Stimulated activated CD4-positive, alpha-beta T cell treated with anti-CD3 and anti-CD28 coated beads, Interleukin-2, amount 100 ng/mL, for 48 hours (primary cell): ENCODE results near the gene ZNHIT3.
"Not testable (repeated sequence)": the region's sequence is repeated elsewhere in the genome, so short reads cannot be mapped to it uniquely, and the experiment has no call there.

Experiments
- DNase-seq, 2 donors: peaks; one replicate each; pipeline ENCODE4 v3.0.0-alpha.2; 2020

The ZNHIT3 gene

DNA sequence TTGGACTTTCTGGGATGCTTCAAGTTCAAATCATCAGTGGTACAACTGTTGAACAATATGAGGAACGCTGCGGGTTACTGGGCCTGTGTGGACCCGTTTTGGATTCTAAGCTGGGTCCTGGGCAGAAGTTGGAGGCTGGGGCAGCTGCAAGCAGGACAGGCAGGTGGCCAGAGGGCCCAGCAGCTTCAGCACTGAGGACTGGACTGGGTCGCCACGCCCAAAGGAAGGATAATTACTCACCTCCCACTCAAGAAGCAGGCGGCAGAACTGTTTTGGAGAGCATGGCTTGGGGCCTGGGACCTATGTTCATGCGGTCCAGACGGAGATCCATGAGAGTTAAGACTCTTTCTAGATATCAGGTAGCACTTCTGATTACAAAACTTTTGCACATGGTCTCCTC lies 1.5 kb upstream of the ZNHIT3 start:
- DNase-seq: no peak

DNA sequence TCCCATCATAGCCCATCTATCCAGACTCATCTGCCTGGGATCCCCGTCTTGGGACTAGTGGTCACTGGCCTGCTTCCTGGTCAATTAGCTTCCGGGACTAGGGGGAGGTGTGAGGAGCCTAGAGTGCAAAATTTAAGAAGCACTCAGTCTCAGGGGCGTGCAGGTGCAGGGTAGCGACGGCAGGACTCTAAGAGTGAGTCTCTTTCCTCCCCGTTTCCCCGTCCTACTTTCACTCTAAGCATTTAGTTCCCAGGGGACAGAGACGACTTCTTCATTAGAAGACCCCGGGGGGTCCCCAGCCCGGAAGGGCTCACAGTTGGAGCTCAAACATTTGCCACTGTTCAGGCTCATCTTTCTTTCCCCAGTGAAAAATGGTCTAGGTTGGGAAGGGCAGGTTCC lies 677 bp upstream of the ZNHIT3 start:
- DNase-seq: no peak

DNA sequence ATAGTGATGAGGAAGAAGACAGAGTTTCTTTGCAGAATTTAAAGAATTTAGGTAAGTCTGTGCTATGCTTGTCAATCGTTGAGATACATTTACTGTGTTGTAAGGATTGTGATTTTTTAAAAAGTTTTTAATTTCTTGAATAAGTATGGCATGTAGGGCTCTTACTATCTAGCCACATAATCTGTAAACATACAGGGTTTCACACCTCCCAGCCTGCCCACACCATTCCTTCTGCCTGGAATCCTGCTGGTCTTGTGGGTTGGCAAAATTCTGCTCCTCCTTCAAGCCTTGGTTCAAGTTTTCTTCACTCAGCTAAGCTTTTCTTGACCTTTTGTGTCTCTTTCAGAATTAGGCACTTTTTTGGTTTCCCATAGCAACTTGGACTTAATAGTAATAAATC lies 7.5 kb downstream of the ZNHIT3 start:
- DNase-seq: no peak

DNA sequence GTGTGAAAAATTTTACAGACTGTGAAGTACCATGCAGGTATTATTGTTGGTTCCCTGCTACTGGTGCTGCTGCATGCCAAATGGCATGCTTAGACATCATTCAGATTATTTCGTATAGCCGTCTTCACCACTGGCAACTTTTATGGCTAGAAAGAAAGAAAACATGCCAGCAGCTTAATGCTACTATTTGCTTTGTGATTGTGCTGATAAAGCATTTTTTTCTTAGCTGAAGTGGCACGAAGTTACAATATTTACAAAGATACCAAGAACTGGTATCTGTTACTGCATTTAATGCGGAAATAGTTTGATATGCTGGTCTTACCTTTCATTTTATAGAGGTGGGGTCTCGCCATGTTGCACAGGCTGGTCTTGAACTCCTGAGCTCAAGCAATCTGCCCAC lies 8.2 kb downstream of the ZNHIT3 start:
- no peak for DNase-seq

DNA sequence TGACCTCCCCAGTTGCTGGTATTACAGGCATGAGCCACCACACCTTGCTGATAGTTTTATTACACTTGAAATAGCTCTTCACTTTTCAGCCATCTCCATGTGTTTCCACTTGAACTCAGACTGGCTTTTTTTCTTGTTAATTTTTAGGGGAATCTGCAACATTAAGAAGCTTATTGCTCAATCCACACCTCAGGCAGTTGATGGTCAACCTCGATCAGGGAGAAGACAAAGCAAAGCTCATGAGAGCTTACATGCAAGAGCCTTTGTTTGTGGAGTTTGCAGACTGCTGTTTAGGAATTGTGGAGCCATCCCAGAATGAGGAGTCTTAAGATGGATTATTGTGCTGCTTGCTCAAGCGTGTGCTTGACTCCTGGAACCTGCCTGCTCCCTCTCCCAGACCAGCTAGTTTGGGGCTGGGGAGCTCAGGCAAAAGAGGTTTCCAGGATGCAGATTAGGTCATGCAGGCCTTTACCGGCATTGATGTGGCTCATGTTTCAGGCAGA lies 8.6 kb downstream of the ZNHIT3 start:
- no peak for DNase-seq

DNA sequence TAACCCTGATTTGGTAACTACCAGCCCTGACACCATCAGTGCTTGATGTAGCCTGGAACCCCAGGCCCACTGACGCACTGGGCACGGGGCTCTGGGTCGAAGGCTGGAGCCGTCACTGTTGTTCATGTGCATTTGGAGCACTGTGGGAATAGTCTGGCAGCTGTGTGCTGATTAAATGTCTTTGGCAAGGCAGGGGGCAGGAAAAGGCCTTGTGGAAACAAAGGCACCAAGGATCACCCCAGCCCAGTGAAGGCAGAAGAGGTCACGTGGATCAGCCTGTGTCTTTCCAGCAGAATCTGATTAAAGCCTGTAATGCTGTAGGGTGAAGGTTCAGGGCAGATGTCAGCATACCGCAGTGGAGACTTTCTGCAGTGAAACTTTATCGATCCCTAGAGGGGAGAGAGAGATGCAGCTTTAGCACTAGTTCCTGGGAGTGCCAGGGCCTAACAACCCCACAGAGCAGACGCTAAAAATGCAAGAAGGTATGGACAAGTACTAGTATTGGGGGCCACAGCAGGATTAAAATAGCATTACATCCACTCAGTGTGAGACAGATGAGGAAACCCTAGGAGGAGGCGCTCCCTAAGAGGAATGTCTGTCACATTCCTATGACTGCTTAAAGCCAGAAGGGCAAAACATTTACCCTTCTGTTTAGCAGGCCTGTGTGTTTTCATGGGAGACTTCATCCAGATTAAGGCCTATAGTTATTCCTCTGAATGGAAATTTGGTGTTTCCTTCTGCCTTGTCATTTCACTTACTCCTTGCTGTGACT lies 9.7 kb downstream of the ZNHIT3 start:
- DNase-seq: no peak

DNA sequence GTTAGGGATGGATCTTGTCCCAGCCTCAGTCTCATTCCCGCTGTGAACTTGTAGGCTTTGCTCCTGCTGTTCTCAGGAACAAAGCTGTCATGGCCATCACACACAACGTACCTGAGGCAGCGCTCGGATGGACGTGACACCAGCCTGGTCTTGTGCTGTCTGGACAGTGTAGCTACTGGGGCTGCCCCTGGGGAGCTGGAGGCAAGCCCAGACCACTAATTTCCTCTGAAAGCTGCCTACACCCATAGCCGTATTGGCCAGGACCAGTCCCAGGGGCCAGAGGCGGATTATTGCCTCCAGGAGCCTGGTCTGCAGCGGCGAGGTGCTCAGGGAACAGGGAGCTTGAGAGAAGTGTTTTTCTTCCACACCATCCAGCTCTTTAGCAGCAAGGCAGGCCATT lies 11.7 kb downstream of the ZNHIT3 start:
- no peak for DNase-seq

DNA sequence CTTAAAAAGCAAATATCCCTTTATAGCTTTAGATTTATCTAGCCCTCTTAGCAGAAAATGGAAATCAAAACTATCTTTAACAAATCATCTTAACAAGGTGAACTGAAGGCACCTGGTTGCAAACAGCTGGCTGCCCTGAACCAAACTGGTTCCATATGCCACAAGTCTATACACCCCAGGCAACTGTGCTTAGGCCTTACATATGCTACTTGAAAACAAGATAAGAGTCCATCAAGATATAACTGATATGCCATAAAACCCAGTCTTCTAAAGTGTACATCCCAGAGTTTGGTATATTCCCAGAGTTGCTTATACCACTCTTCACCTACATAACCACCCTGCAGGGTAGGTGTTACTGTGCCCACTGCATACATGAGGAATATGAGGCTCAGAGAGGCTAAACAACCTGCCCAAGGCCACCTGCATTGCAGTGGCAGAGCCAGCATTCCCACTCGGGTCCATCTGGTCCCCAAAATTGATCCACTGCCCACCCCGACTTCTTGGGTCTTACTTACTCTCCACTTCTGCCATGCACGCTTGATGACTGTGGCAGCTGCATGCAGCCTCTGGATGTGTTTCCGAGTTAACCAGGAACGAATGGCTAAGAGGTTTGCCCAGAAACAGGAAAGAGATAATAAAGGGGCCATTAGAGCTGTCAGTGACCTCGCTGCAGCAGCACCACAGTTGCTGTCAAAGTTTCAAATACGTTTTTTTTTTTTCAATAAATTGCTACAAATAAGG lies 12.2 kb downstream of the ZNHIT3 start:
- no peak for DNase-seq

DNA sequence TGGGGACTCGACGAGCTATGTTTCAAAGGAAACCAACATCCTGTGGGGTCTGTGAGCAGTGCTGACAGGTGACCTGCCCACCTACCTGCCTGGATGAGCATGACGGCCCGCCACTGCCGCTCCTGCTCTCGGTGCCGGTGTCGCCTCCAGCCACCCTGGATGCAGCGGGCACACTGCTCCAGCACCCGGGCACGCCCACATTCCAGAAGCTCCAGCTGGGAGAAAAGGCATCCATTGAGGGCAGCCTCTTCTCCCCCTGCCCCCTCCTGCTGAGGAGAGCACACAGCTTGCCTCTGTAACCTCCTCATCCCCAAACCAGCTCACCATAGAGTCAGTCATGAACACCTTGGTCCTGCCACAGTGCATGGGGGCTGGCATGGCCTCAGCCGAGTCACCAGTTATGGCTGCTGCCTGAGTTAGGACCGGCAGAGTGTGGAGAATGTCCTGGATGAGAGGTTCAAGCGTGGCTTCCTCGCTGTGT lies 14.3 kb downstream of the ZNHIT3 start:
- no peak for DNase-seq

DNA sequence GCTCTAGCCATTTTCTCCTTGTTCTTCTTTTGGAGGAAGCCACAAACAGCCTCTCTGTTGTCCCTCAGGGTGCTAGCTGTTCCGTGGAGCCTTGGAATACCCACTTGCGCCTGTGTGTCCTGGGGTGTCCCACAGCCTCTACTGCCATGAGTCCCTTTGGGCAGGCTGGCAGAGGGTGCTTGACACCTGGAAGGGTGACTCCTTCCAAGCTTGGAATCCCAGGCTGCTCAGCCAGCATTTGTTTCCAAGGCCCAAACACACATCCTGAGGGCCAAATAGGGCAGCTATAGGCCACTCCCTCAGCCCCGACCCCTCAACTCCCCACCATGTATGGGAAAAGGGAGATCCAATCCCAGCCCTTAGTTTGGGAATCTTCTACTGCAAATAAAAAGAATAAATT lies 14.9 kb downstream of the ZNHIT3 start:
- no peak for DNase-seq

DNA sequence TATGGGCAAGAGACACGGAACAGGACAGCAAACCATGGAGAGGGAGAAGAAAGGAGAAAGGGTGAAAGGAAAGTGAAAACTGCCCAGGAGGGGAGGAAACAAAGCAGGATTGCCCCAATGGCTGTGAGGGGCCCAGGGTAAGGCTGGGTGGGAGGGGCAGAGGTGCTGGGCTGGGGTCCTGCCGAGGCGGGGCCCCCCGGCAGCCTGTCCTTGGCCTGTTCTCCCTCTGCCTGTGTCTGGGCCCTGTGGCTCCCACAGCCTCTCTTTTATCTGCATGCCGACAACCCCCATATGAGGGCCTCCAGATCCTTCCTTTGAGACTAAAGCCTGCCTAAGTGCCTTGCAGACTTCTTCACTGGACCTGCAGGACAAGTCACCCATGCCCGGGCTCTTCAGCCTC lies 15.5 kb downstream of the ZNHIT3 start:
- no peak for DNase-seq

DNA sequence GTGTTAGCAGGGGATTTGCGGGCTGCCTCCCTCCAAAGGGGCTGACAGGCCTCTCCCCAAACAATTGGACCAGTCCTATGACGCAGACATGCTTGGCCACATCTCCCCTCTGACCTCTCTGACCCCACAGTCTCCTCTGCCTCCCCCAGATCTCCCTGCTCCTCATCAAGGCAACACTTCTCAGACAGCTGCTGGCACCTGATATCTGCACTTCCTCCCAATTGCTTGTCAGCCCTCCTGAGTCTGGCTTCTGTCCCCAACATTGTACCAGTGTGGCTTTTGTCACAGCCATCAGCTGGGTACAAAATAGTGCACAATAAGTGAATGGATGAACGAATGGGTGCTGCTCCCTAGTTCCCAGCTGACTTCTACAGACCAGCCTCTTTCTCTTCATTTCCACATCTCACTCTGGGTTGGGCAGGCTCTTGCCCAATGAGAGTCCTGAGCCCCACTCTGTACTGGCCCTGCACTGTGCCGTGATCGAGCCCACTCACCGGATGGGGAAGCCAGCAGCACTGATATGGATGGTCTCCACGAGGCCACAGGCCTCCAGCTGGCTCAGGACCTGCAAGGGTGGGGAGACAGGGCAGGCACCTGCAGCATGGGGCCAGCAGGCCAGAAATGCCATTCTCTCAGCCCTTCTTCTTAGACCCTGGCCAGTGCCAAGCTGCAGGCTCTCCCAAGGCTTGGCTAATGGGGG lies 17.1 kb downstream of the ZNHIT3 start:
- DNase-seq: no peak

DNA sequence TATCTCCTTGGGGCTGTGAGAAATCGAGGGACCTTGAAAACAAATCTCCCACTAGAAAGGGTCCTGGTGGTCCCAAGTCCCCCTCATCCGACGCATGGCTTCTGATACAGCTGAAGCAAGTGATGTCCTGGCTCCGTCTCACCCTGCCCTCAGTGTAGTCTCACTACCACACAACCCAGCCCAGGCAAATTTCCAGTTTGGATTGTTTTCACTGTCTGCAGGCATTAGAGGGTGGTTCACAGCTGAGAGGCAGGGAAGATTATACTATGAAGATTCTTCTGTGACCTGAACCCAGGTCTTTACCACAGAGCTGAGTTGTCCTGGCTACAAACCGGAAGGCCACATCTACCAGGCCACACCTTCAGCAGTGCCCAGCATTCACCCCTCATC lies 17.7 kb downstream of the ZNHIT3 start:
- DNase-seq: no peak

DNA sequence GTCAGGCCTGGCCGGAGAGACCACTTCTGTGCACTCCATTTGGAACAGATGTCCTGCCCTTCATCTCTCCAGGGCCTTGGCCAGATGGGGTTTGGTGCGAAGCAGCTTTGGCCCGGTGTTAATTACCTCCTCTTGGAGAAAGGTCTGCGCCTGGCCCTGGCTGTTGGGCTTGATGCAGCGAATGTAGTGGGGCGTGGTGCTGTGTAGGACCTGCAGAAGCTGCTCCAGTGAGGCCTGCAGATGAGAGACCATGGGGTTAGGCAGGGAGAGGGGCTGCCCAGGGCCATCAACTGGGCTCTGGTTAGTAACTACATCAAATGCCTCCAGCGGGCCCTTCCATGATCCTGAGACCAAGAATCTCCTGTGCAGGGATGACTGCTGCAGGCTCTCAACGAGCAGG lies 18.7 kb downstream of the ZNHIT3 start:
- DNase-seq: no peak

DNA sequence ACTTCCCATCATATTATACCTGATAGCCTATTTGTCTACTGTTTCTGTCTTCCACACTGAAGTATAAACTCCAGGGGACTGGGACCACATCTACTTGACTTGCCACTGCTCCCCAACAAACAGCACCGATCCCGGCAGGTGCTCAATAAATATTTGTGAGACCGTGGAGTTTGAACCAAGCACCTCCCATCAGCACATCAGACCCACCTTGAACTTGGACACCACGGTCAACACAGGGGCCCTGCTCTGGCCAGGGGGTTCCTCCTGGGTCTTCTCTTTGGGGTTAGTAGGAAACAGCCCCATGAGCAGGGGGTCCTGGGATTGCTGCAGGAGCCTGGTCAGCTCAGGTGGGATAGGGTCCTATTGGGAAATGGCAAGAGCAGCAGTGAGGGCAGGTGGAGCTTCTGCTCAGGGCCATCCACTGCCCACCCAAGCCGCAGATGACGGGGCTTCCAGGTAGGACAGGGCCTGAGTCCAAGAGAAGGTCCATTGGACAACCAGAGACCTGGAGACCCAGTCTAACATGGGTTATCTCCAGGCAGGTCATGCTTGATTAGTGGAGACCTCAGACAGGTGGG lies 19.9 kb downstream of the ZNHIT3 start:
- DNase-seq: no peak

DNA sequence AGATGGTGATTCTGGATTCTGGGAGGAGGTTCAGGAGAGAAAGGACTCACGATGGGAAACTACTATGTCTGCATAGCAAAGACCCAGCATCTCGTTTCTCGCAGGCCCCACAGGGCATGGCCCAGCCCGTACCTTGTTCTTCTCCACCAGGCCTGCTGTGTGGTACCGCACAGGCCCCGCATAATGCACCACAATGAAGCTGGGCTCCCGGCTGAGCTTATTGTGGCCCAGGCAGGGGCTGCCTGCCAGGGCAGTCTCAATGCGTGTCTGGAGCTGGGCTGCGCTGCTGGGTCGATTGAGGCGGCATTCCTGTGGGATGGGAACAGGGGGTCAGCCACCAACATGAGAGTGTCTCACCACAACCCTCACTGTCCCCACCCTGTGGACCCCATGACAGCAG lies 20.4 kb downstream of the ZNHIT3 start:
- DNase-seq: no peak

DNA sequence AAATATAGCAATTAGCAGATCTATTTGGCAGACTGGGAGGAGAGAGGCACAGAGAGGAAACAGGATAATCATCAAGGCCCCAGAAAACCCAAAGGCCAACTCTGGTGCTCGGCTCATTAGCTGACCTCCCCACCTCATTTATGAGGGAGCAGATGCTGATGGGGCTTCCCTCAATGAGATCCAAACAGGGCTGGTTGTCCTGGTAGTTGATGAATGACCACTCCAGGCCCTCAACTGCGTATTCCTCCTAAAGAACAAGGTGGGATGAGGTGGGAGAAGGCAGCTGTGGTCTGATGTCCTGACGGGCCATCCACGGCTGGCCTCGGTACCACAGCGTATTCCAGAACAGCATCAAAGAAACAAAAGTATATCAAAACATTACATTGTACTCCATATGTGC lies 20.8 kb downstream of the ZNHIT3 start:
- no peak for DNase-seq

DNA sequence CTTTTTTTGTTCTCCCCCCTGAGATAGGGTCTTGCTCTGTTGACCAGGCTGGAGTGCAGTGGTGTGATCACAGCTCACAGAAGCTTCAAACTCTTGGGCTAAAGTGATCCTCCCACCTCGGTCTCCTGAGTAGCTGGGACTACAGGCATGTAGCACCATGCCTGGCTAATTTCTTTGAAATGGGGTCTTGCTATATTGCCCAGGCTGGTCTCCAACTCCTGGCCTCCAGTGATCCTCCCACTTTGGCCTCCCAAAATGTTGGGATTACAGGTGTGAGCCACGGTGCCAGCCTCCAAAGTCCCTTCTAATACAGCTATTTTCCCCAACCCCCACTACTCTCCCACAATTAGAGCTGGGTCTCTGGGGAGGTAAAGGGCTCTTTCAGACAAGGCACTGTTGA lies 22.0 kb downstream of the ZNHIT3 start:
- DNase-seq: not testable (repeated sequence)

DNA sequence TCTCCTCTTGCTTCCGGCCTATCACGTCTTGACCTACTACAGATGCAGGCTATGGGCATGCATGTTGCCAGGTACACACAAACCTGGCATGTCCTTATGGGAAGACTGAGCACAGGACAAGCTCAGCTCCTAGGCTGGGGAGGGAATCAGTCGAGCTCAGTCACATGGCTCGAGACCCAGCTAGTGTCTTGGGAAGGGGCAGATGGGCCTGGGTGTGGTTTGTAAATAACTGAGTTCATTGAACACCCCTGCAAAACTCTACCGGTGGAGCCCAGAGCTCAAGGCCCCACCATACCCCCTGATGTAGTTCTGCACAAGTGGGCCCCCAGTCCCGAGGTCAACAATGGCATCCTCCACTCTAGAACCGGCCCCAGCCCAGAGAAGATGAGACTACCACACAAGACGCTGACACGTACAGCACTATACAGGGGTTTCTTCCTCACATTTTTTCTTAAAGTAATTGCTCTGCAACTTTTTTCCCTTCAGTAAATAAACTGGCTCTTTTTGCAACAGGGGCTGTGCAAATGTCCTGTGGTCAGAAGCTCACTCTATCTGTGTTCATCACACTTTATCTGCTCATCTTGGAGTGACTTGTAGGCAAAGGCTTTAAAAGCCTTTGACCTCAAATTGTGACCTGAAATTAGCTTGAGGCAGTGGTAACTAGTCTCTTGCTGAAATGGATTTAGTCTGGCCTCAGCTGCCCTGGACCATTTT lies 22.9 kb downstream of the ZNHIT3 start:
- no peak for DNase-seq

DNA sequence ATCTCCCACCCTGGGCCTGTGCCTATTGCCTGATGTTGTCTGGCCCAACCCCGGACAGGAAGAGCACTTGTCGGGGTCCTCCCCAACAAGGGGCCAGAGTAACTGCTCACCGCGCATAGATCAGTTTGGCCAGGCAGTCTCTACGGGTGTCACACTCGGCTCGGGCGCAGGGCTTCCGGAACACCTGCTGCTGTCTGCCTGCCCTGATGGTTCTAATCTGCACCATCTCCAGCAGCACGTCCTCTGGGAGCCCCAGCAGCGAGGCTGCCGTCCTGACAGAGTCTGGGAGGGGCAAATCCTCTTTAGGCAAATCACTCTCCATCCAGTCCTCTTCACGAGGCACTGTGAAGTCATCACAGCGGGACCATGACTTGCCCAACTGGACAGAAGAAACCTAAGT lies 24.2 kb downstream of the ZNHIT3 start:
- no peak for DNase-seq

DNA sequence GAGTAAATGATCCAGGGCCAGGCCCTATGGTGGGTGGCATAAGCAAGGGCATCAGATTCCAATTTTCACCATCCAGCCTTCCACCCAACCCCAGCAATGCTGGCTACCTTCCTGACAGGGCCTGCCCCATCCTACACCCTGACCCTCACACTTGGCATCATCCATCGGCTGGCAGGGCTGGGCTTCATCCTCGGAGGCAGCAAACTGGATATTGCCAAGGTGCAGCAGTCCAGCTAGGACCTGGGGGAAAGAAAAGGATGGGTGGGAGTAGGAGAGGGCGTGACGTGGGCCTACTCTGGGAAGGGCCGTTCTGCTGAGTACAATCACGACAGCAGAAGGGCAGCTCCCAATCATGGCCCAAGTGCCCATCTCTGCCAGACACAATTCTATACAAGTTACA lies 24.7 kb downstream of the ZNHIT3 start:
- no peak for DNase-seq

DNA sequence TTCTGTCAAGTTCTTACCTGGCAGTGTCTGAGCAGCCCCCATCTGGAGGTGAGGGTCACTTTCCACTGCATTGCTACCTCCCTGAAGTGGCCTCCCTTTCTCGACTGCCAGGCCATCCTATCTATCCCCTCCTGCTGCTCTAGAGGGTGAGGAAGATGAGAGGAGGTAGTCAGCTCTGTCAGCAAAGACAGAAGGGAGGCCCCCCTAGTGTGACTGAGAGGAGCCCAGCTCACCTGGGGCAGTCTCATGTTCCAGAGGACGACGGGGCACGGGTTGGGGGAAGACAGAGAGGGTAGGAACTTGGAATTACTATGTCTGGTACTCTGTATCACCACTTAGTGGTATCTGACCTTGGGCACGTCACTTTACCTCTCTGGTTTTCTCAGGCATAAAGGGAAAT lies 26.2 kb downstream of the ZNHIT3 start:
- no peak for DNase-seq

DNA sequence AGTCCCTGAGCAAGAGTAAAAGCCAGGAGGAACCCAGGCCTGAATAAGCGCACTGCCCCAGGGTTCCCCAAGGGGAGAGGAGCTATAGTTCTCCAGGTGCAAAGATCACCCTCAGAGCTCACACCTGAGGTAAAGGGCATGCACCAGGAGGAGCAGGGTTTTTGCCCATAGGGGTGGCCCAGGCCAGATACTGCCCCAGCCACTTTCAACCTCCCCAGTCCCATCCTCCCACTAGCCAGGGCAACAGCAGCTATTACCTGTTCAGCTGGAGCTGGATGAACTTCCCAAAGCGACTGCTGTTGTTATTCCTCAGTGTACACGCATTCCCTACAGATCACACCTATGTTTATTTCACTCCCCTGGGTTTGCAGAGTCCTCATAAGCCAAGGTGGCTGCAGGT lies 28.4 kb downstream of the ZNHIT3 start:
- no peak for DNase-seq
